Femur (tissue), 1 donor: ENCODE results near the gene SLC35B2.

Experiments used
- DNase-seq: peaks from one replicate; pipeline ENCODE4 v3.0.0-alpha.2; 2017

The SLC35B2 gene

DNA sequence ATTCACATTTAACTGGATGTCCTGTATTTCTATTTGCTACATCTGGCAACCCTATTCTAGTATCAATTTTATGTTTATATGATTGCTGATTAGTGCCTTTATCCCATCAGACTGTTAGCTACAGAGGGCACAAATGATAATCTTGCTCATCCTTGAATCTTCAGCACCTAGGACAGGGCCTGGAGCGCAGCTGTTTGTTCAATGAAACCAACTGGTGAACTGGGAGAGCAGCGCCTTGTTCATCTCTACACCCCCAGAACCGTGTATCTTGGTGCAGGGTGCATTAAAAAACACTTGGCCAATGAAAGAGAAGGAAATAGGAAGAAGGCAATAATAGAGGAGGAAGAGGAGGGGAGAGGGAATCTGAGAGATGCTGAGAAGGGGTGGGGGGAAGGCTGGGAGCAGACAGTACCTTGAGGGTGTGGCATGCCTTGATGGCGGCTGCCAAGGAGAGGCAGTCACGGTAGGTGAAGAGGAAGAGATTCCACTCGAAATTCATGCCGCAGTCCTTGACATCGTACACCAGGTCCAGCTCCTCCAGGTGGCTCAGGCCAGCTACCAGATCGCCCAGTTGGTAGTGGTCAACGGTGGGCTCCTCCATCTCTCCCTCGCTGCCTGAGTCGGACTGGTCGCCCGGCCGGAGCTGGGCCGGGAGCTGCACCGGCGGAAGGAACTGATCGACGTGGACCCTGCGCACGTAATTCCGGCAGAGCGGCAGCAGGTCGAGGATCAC, 28.4 kb upstream of the SLC35B2 start:
- no peak for DNase-seq

DNA sequence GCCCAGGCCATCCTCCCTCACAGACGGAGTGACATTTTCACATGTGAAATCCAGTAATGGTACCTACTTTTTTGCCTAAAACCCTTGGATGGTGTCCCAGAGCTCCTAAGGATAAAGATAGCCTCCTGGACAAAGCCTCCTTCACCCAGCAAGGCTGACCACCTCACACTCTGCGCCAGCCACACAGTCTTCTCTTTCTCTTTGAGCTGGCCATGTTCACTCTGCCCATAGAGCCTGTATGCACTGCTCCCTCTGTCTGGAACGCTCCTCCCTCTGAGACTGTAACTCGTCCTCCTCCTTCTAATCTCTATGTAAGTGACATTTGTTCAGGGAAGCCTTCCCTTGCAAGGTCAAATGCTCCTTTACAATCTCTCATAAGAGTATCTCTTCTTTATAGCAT, 27.5 kb upstream of the SLC35B2 start:
- DNase-seq = no peak

DNA sequence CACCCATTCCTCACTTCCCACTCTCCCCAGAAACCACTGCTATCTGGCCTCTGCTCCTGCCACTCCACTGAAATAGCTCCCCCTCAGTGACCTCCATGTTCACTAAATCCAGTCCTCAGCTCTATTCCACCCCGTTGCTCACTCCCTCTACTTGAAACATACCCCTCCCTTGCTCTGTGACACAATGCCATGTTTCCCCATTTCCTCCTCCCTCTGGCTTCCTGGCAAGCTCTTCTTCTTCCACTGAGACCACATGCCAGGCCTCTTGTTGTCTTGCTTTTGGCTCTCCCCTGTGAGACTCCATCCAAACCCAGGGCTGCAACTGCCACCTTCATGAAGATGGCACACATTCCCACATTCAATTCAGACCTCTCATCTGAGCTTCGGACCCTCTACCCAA, 26.8 kb upstream of the SLC35B2 start:
- no peak for DNase-seq

DNA sequence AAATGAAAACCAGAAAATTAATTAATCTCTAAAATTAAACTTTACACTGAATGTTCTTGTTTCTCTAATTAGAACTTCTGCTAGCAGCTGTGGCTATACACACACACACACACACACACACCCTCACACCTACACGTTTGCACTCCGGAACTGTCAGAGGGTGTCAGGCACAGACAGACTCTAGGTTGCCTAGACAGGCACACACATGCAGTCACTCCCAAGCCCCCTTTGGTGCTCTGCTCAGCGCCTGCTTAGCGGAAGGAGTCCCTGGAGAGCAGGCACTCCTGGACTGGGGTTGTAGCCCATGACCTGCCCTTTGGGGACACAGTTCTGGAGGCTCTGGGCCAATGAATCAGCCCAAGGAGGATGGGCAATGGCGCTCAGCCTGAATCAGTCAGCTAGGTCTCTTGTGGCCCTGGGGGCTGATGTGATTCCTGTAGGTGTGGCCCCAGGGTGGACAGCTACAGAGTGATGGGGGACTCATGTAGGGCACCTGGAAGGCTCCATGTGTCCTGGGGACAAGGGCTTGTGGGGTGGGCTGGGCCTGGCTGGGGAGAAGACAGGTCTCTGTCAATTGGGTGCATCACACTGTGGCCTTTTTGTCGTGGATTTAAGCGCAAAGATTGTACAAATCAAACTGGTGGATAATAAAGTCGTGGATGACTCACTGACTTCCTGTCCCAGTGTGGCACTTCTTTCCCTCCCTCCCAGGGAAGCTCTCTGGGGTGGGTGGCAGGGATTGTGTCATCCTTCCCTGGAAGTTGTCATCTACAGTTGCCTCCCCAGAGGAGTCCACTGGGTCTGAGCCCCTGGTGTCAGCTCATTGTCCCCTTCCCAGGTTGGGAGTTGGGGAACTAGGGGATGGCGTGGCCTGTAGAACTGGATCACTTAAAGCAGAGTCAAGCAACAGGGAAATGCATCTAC, 21.7 kb upstream of the SLC35B2 start:
- no peak for DNase-seq

DNA sequence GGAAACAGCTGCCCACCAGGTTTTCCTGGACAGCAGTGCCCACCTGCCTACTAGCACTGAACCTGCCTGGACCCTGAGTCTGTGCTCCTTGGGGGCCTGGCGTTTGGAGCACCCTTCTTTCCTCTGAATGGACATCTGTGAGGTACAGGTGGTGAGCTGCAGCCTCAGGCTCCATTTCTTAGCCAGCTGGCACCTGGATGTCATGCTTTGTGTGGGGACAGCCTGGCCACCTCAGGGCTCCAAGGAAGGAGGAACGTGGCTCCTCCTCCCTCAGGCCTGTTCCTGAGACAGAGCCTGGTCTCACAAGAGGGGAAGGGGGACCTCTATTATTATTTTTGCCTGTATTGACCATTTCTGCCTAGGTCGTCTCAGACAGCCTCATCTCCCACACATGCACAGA, 21.0 kb upstream of the SLC35B2 start:
- no peak for DNase-seq

DNA sequence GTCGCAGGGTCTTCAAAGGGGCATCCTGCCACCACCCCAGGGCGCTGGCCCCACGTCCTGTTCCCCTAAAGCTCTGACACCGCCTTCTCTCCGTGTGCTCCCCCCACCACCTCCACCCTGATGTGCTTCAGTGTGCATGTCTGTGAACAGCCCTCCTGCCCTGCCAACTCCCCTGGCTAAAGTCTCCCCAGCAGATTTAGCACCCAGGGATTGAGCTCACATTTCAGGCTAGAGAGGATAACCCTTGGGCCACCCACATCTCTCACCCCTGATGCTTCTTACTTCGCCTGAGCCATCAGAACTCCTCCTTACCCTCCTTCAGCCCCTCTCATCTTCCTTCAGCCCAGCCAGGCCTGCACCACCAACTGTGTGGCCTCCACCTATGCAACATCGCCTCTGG, 20.4 kb upstream of the SLC35B2 start:
- DNase-seq = no peak

DNA sequence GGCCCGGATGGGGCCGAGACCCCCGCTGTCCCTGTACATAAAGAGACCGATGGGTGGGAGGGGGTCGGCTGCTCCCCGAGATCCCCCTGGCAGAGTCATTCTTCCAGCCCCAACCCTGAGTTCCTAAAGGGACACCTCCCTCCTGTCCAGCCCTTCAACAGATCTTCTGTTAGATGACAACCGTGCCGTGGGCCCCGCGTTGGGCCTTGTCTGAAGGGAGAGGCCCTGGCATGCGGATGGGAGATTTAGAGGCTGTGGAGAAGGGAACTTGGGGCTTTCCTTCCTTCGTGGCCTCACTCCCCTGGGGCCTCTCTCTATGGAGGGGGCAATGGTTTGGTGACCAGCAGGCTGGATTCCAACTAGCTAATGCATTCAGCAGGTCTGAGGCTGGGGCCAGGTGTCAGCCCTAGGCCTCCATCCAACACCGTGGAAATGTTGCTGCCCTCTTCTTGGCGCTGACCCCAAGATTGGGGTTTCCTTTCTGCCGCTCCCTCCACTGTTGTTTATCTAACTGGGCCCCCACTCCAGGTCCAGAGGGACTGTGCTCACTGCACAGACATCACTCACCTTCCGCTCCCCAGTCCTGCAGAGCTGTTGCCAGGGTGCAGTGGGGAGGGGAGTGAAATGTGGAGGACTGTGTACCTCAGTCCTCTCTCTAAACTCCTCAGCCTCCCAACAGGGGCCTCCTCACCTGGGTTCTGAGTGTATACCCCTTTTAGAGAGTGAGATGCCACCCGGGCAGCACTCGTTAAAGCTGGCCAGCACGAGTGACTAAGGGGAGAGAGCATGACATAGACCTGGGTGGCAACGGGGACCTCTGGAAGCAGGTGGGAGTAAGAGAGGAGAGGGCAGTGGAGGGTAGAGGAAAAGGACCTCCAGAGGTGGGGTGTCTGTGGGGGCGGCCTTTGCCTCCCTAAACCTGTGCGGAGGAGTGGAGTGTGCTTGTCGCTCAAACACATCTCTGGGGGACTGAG, 19.6 kb upstream of the SLC35B2 start:
- DNase-seq = no peak

DNA sequence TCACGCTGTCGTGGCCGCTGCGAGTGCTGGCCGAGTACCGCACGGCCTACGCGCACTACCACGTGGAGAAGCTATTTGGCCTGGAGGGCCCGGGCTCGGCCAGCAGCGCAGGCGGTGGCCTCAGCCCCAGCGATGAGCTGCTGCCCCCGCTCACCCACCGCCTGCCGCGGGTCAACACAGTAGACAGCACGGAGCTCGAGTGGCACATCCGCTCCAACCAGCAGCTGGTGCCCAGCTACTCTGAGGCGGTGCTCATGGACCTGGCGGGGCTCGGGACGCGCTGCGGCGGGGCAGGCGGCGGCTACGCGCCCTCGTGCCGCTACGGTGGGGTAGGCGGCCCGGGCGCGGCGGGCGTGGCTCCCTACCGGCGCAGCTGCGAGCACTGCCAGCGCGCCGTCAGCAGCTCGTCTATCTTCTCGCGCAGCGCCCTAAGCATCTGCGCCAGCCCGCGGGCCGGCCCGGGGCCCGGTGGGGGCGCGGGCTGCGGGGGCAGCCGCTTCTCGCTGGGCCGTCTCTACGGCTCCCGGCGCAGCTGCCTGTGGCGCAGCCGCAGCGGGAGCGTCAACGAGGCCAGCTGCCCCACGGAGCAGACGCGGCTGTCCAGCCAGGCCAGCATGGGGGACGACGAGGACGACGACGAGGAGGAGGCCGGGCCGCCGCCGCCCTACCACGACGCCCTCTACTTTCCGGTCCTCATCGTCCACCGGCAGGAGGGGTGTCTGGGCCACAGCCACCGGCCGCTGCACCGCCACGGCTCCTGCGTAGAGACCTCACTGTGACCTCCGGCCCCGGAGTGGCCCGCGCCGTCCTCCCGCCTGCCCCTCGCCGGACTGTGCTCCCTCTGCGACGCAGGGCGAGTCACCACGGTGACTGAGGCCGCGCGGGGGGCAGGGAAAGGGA, 18.7 kb upstream of the SLC35B2 start:
- DNase-seq = no peak

DNA sequence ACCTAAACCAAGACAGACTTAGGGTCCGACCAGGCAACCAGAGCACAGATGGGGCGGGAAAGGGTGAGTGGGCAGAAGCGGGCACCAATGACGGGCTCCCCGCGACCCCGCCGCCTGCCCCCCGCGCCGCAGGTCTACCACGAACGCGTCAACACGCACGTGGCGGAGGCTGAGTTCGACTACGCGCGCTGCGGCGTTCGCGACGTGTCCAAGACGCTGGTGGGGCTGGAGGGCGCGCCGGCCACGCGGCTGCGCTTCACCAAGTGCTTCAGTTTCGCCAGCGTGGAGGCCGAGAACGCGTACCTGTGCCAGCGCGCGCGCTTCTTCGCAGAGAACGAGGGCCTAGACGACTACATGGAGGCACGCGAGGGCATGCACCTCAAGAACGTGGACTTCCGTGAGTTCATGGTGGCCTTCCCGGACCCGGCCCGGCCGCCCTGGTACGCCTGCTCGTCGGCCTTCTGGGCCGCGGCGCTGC, 18.0 kb upstream of the SLC35B2 start:
- DNase-seq = no peak

DNA sequence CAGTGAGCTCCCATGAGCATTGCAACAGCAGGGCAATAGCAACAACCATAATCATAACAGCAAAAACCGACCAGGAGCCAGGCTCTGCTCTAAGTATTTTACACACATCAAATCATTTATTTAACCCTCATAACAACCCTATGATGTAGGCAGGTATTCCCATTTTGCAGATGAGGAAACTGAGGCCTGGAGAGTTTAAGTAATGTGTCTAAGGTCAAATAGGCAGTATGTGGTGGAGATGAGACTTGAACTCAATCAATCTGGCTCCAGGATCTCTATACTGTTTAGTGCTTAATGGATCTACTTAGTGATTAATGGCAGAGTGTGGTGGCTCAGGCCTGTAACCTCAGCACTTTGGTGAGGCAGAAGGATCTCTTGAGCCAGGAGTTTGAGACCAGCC, 16.3 kb upstream of the SLC35B2 start:
- no peak for DNase-seq

DNA sequence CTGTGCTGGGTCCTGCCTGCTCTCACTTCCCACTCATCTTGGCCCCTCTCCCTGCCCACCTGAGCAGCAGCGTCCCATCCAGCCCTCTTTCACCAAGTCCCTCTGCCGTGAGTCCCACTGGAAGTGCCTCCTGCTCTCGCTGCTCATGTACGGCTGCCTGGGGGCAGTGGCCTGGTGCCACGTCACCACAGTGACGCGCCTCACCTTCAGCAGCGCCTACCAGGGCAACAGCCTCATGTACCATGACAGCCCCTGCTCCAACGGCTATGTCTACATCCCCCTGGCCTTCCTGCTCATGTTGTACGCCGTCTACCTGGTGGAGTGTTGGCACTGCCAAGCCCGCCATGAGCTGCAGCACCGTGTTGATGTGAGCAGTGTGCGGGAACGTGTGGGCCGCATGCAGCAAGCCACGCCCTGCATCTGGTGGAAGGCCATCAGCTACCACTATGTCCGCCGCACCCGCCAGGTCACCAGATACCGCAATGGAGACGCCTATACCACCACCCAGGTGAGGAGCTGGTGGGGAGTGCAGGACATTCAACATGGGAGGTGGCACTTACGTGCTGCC, 15.8 kb upstream of the SLC35B2 start:
- no peak for DNase-seq

DNA sequence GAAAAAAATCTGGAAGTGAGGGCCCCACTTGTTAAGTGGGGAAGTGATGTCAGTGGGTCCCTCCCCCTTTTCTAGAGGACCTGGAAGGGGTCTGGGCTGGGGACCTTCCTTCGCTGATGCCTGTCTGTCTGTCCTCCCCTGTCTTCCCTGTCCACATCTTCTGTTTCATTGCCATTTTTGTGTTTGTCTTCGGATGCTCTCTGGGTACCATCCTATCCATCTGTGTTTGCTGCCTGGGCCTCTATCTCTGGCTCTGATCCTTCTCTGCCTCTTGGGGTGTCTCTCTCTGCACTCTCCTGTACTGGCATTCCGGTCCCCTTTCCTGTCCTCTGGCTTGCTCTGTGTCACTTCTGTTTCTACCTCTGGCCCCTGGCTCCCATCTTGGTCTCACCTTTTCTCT, 15.2 kb upstream of the SLC35B2 start:
- DNase-seq = no peak

DNA sequence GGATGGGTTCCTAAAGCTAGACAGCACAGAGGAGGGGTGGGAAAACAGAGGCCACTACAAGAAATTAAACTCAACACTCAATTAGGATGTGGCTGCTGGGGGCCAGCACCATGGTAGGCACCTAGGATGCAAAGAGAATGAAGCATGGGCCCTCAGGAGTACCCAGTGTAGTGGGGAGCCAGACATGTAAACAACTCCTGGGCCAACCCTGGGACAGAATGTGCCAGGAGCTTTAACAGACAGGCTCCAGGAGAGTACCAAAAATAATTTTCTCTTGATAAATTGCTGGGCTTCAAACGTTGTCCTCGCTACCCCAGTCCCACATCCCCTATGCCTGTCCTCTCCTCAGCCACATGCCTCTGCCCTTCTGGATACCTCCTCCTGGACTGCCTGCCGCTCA, 14.6 kb upstream of the SLC35B2 start:
- DNase-seq = no peak

DNA sequence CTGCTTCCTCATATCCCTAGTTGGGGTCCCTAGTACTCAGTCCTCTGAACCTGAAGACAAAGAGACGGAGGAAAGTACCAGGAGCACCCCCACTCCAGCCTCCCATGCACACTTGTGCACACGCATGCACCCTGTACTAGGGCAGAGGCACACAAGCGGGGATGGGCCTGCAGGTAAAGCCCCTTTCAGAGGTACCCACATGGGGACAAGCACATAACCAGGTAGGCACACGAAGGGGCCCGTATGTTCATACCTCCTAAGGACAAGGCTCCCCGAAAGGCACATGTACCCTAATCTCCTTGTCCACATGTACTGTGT, 14.0 kb upstream of the SLC35B2 start:
- DNase-seq = no peak

DNA sequence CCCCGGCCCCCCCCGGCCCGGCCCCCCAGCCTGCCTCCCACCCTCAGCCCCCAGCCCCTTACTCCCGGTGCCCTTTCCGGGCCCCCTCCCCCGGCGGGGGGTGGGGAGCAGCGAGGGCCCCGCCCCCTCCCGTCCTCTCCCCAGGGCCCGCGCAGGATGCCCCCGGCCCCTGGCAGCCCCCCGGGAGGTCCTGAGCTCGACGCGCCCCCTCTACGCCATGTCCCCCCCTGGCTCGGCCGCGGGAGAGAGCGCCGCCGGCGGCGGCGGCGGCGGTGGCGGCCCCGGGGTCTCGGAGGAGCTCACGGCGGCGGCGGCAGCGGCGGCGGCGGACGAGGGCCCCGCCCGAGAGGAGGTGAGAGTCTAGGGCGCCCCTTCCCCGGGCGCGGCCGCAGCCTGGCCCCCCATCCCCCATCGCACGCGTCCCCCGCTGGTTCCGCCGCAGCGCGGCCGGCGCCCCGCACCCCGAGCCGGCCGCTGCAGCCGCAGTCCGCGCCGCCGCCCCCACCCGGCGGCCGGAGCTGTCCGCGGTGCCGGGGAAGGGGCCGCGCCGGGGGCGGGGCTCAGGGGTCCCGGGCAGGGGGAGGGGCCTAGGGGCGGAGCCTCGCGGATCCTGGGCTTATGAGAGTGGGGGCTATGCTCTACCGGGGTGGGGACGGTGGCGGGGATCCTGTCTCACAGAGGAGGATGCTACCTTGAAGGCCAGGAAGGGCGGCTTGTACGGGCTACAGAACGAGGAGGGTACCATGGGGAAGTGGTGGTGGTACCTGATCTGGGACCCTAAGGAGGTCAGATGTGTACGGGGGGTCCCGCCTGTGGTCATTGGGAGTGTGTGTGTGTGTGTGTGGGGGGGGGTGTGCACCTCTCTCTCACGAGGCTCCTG, 13.4 kb upstream of the SLC35B2 start:
- DNase-seq = no peak

DNA sequence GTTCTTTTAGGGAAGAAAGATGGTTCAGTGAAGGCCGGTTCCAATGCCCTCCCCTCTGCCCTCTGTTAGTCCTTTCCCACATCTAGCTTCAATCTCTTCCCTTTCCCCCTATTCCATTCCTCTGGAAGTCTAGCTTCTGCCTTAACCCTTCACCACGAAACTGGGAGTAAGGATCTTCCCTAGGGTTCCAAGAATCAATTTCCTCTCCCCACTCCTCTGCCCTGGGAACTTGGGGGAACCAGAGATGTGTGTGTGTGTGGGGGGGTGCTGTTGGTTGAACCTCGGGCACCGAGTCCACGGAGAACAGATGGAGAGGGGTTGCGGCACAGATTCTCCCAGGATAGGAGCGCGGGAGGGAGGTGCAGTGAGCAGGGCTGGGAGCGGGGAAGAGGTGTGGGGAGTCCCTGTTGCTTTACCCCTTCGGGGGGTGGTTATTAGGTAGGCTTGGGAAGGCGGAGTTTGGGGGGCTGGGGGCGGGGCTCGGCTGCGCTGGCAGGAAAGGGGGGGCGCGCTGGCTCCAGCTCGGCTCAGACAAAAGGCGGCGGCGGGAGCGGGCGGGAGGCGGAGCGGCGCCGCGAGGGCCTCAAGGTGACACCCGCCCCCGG, 12.7 kb upstream of the SLC35B2 start, which contains the start of gene TMEM151B:
TMEM151B (plus strand) TSS at position 530 of the 605 bp plus-strand sequence. CDS start 293 bp downstream, outside the sequence.
- no peak for DNase-seq

DNA sequence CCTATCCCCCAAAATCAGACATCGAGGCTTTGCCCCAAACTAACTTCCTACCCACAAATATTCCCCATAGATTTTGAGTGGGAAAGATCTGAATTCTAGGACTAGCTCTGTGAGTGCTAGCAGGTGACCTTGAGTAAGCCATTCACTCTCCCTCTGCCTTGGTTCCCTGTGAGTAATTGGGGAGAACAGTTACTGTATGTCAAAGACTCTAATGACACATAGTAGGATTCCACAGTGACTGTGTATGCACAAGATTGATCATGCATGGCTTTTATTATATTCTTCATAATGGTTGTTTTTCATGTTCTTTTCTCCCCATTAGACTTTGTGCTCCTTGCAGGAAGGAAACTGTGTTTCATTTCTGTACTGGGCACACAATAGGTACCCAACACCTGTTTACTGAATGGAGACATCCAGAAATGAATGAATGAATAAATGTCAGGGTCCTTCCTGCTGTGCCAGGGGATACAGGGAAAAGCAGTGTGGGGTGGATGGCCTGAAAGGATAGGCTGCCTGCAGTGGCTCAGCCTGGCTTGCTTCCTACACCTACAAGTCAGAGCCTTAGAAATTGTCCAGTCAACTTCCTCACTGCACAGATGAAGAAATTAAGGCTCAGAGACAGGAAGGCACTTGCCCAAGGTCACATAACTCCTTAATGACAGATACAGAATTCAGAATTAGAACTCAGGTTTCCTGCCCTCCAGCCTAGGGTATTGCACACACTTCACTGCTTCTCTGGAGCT, 12.0 kb upstream of the SLC35B2 start:
- no peak for DNase-seq

DNA sequence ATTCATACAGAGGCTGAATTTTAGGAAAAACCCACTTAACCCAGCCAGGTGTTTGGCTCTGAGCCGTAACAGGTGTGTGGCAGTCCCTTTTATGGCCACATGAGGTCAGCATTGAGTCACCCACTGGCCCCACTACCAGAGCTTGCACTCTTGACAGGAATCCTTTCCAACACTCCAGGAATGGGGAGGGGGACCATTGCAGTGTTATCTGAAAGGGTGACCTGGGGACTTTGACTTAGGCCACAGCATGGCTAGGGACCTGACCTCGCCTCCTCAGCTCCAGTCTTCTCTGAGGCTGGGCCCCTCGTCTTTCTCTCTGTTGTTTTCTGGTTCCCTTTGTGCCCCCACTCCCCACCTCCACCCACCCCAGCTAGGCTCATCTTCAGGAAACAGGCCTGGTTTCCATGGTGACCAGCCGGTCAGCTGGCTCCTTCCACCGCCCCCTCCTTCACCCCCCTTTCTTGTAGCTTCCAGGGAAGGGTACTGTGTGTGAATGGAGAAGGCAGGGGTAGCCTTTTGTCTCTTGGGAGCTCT, 10.8 kb upstream of the SLC35B2 start:
- peak; percentile 75 for DNase-seq

DNA sequence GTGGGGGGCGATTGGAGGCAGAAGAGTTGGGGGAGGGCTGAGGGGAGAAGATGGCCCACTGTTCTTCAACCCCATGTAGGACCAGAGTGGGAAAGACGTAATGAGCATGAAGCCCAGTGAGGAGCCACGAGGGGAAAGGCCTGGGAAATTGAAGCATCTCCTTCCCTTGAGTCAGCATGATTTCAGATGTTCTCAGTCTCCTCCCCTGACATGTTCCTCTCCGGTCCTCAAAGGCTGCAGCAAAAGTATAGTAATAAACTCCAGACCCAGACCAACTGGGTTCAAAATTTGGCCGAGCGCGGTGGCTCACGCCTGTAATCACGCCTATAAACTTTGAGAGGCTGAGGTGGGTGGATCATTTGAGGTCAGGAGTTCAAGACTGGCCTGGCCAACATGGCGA, 9.9 kb upstream of the SLC35B2 start:
- no peak for DNase-seq
